Body of pancreas (tissue), 4 donors: ENCODE data around the gene EBI3.

Source experiments
- POLR2A ChIP-seq, 3 donors: fragments of 450-650 bp; IDR thresholded peaks; one replicate each; pipeline ENCODE4 v1.6.1; 2016; ENCODE audit warnings: antibody characterized with exemption in 3 of 3, mild to moderate bottlenecking in 2 of 3
- TF ChIP-seq, protein P1 (sequence below), 7 experiments: fragments of 450-650 bp in 4 of 7; fragments of 200-600 bp in 3 of 7; sonication (generic) in 3 of 7; IDR thresholded peaks; one replicate each; pipeline ENCODE4 v1.5.1; 2016 to 2019; ENCODE audit warnings: antibody characterized with exemption in 7 of 7

DNA sequence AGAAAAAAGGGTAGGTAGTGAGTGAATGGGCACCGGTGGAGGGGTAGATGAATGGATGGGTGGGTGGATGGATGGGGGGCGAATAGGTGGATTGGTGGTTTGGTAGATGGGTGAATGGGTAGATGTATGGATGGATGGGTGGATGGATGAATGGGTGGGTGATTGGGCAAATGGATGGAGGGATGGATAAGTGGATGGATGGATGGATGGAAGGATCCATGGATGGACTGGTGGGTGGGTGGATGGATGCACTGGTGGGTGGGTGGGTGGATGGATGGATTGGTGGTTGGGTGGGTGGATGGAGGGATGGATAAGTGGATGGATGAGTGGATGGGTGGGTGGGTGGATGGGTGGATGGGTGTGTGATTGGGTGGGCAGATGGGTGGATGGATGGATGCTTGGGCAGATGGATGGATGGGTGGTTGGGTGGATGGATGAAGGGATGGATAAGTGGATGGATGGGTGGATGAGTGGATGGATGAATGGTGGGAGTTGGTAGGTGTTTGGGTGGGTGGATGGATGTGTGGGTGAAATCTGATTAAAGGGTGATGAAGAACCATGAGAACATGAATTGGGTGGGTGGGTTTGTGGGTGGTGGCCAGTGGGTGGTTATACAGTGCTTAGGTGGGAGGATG is 44.5 kb upstream of the EBI3 start:
- TF ChIP-seq, protein P1, sequence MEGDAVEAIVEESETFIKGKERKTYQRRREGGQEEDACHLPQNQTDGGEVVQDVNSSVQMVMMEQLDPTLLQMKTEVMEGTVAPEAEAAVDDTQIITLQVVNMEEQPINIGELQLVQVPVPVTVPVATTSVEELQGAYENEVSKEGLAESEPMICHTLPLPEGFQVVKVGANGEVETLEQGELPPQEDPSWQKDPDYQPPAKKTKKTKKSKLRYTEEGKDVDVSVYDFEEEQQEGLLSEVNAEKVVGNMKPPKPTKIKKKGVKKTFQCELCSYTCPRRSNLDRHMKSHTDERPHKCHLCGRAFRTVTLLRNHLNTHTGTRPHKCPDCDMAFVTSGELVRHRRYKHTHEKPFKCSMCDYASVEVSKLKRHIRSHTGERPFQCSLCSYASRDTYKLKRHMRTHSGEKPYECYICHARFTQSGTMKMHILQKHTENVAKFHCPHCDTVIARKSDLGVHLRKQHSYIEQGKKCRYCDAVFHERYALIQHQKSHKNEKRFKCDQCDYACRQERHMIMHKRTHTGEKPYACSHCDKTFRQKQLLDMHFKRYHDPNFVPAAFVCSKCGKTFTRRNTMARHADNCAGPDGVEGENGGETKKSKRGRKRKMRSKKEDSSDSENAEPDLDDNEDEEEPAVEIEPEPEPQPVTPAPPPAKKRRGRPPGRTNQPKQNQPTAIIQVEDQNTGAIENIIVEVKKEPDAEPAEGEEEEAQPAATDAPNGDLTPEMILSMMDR (IDR thresholded peaks at IDR 0.05): no peak
- no peak for TF ChIP-seq POLR2A (IDR thresholded peaks at IDR 0.05)
